Right atrium auricular region (tissue), 2 donors: ENCODE data around the gene FFAR3. TPM values are rescaled to one million over a fixed set of nuclear protein-coding genes. Genes with fewer than 3 reads are reported as not detected.

Source experiments
- DNase-seq: peaks from one replicate; pipeline ENCODE4 v3.0.0-alpha.2; 2019; ENCODE audit warnings: low spot score
- H3K27ac ChIP-seq, 2 donors: fragments of 200-600 bp; sonication (generic); 1 replicate in 1 of 2; 2 replicates in 1 of 2; pipeline ENCODE4 v1.5.1; 2016 to 2019
- H3K27me3 ChIP-seq, 2 donors: fragments of 200-600 bp; sonication (generic); one replicate each; pipeline versions ENCODE4 v1.5.1 to v1.6.0; 2017 to 2019
- H3K36me3 ChIP-seq: fragments of 200-600 bp; sonication (generic); one replicate; pipeline ENCODE4 v1.5.1; 2016
- H3K4me1 ChIP-seq, 2 donors: fragments of 200-600 bp; sonication (generic); one replicate each; pipeline versions ENCODE4 v1.5.1 to v1.6.0; 2017 to 2019
- H3K4me3 ChIP-seq, 2 donors: fragments of 200-600 bp; sonication (generic); 1 replicate in 1 of 2; 2 replicates in 1 of 2; pipeline ENCODE4 v1.5.1; 2017 to 2019; ENCODE audit warnings: mild to moderate bottlenecking in 1 of 2, moderate library complexity in 1 of 2
- H3K9me3 ChIP-seq, 2 donors: fragments of 200-600 bp; sonication (generic); one replicate each; pipeline ENCODE4 v1.5.1; 2019
- total RNA-seq, 2 donors: library from RNA; depleted of rRNA; stranded (reverse); fragments of >200 nt; gene quantifications; one replicate each; pipeline ENCODE4 v1.1.0, GENCODE V29; 2016
- TF ChIP-seq, protein P1 (sequence below), 2 donors: fragments of 200-600 bp; sonication (generic); IDR thresholded peaks; one replicate each; pipeline ENCODE4 v1.5.1; 2019; ENCODE audit warnings: antibody characterized with exemption in 2 of 2

FFAR3 gene
- total RNA-seq, 2 donors from 2014 or later: not detected

DNA sequence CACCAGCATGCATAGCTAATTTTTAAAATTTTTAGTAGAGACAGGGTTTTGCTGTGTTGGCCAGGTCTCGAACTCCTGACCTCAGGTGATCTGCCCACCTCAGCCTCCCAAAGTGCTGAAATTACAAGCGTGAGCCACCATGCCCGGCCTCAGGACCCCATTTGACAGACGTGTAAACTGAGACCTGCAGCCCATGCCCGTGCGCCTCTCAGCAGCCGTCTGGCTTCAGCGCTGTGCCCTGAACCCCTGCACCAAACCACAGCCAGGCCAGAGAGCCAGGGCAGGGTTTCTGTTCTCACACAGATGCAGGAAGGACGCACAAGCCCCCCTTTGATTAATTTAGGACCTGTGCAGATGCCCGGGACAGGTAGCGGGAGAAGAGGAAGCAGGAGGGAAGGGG is 17.8 kb upstream of the FFAR3 start:
- Histone ChIP-seq H3K9me3 (no peaks in the 10 kb centered on the region), H3K4me1 (no peaks in the 10 kb centered on the region), H3K27me3 (no peaks in the 10 kb centered on the region), H3K36me3 (no peaks in the 10 kb centered on the region), H3K27ac (no peak overlapping the region), H3K4me3 (no peak overlapping the region)
- TF ChIP-seq, protein P1, sequence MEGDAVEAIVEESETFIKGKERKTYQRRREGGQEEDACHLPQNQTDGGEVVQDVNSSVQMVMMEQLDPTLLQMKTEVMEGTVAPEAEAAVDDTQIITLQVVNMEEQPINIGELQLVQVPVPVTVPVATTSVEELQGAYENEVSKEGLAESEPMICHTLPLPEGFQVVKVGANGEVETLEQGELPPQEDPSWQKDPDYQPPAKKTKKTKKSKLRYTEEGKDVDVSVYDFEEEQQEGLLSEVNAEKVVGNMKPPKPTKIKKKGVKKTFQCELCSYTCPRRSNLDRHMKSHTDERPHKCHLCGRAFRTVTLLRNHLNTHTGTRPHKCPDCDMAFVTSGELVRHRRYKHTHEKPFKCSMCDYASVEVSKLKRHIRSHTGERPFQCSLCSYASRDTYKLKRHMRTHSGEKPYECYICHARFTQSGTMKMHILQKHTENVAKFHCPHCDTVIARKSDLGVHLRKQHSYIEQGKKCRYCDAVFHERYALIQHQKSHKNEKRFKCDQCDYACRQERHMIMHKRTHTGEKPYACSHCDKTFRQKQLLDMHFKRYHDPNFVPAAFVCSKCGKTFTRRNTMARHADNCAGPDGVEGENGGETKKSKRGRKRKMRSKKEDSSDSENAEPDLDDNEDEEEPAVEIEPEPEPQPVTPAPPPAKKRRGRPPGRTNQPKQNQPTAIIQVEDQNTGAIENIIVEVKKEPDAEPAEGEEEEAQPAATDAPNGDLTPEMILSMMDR (IDR thresholded peaks at IDR 0.05): no peak
- DNase-seq: no peak

DNA sequence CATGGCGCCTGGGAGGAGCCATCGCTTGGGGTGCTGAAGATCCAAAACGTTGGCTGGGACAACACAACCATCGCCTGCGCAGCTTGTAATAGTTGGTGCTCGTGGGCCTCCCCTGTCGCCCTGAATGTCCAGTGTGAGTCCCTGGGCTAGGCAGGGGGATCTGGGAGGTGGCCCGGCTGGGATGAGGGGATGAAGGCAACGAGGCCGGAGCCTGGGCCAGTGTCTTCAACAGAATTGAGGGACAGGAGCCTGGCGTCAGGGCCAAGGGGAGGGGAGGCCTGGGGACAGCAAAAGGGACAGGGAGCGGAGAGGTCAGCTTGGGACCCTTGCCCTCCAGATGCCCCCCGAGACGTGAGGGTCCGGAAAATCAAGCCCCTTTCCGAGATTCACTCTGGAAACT is 17.3 kb upstream of the FFAR3 start:
- TF ChIP-seq, protein P1 (IDR thresholded peaks at IDR 0.05): no peak
- Histone ChIP-seq H3K4me3 (no peak overlapping the region), H3K4me1 (no peaks in the 10 kb centered on the region), H3K9me3 (no peaks in the 10 kb centered on the region), H3K27me3 (no peaks in the 10 kb centered on the region), H3K27ac (no peak overlapping the region), H3K36me3 (no peaks in the 10 kb centered on the region)
- DNase-seq: no peak

DNA sequence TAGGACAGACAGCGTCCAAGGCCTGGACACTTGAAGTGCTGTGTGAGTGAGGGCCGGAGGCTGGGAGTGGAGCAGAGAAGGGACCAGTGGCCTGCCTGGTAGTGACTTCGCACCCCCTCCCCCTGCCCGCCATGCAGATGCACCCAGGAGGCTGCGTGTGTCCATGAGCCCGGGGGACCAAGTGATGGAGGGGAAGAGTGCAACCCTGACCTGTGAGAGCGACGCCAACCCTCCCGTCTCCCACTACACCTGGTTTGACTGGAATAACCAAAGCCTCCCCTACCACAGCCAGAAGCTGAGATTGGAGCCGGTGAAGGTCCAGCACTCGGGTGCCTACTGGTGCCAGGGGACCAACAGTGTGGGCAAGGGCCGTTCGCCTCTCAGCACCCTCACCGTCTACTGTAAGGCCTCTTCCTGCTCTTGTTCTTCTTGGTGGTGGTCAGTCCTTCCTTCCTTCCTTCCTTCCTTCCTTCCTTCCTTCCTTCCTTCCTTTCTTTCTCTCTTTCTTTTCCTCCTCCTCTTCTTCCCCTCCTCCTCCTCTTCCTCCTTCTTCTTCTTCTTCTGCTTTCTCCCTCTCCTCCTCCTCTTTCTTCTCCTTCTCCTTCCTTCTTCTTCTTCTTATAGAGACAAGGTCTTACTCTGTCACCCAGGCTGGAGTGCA is 16.6 kb upstream of the FFAR3 start:
- Histone ChIP-seq H3K27me3 (no peaks in the 10 kb centered on the region), H3K36me3 (no peaks in the 10 kb centered on the region), H3K27ac (no peak overlapping the region), H3K4me1 (no peaks in the 10 kb centered on the region), H3K9me3 (no peaks in the 10 kb centered on the region), H3K4me3 (no peak overlapping the region)
- TF ChIP-seq, protein P1 (IDR thresholded peaks at IDR 0.05): no peak
- DNase-seq: no peak

DNA sequence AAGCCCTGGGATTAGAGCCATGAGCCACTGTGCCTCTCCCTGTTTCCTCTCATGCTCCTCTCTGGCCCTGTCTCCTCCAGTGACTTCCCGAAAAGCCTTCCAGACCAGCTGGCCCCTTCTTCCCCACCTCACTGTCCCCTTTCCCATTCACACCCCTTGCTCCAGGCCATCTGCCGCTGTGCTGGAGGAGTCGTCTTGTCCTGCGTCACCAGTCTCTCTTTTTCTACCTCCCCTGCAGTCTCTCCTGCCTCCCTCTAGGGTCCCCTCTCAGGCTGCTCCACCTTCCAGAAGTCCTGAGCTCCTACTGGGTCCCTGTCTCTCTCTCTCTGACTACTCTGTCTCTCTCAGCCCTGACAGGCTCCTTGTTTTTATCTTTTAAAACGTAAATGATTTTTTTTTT is 15.8 kb upstream of the FFAR3 start:
- H3K27me3 ChIP-seq: no peaks in the 10 kb centered on the region
- no peaks in the 10 kb centered on the region for H3K9me3 ChIP-seq
- no peaks in the 10 kb centered on the region for H3K36me3 ChIP-seq
- H3K4me1 ChIP-seq: no peaks in the 10 kb centered on the region
- DNase-seq: no peak
- TF ChIP-seq, protein P1 (IDR thresholded peaks at IDR 0.05): no peak
- no peak overlapping the region for H3K27ac ChIP-seq
- no peak overlapping the region for H3K4me3 ChIP-seq

DNA sequence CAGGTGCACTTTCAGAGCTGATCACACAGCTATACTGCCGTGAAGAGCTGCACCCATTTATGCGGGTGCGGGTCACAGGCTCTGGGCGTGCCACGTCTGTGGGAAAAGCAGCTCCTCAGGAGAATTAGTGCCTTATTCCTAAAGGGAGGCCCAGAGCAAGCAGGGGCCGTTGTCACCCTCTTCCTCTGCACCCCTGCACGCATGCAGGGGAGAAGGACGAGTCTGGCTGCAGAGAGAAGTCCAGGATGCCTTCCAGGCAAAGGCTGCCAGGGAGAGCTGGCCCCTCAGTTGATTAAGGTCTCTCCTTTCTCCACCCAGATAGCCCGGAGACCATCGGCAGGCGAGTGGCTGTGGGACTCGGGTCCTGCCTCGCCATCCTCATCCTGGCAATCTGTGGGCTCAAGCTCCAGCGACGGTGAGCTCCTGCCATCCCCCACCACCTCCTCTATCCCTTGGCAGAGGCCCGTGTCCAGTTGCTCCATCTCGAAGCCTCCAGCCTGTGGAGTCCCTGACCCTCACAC is 13.7 kb upstream of the FFAR3 start:
- H3K27ac ChIP-seq: no peak overlapping the region
- no peak overlapping the region for H3K4me3 ChIP-seq
- no peaks in the 10 kb centered on the region for H3K27me3 ChIP-seq
- TF ChIP-seq, protein P1 (IDR thresholded peaks at IDR 0.05): no peak
- no peaks in the 10 kb centered on the region for H3K36me3 ChIP-seq
- H3K9me3 ChIP-seq: no peaks in the 10 kb centered on the region
- no peaks in the 10 kb centered on the region for H3K4me1 ChIP-seq
- DNase-seq: no peak

DNA sequence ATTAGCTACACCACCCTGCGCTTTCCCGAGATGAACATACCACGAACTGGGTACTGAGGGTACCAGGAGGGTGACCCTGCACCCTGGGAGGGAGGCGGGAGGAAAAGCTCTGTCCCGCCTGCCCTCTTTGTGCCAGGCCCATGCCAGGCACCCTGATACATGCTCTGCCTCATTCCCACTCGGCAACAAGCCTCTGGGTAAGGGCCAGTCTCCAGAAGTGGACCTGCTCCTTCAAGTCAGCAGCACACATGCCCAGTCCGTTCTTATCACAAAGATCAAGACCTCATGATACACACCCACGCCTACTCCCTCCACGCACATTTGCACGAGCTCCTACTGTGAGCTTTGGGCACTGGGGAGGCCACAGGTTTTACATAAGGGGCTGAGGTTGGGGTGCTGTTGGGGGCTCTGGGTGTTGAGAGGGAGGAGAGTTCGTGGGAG is 12.6 kb upstream of the FFAR3 start:
- TF ChIP-seq, protein P1 (IDR thresholded peaks at IDR 0.05): no peak
- Histone ChIP-seq H3K36me3 (no peaks in the 10 kb centered on the region), H3K27me3 (no peaks in the 10 kb centered on the region), H3K9me3 (no peaks in the 10 kb centered on the region), H3K4me3 (no peak overlapping the region), H3K27ac (no peak overlapping the region), H3K4me1 (no peaks in the 10 kb centered on the region)
- no peak for DNase-seq
